ENCODE measurements around the gene COBLL1. TPM values are rescaled to one million over a fixed set of nuclear protein-coding genes. Genes with fewer than 3 reads are reported as not detected.

The COBLL1 gene
- total and polyA plus RNA-seq, 2 of the 4 experiments (the other 2 are of a cell fraction) = 0.79 to 1.1 TPM

- in situ Hi-C loops (cut with MboI; ENCODE audit: low sequenced_read_pairs) (no loop called here), dilution Hi-C loops (cut with HindIII; ENCODE audit: low sequenced_read_pairs, unreplicated experiment) (no loop called here), intact Hi-C loops (cut with micrococcal nuclease) (no loop called here)
- CTCF ChIA-PET = no interaction called here
- Histone ChIP-seq H3K9ac (ENCODE audit: low read depth, low read length) (no peak overlapping the region), H2BK20ac (ENCODE audit: low read depth, low read length) (no peak overlapping the region), H2AK5ac (ENCODE audit: low read depth, low read length) (no peak overlapping the region), H3K79me1 (ENCODE audit: low read depth in 1 of 2, low read length in 2 of 2) (no peaks in the 10 kb centered on the region), H3K4me1 (ENCODE audit: control insufficient read depth, insufficient read depth, low read length) (no peaks in the 10 kb centered on the region), H3K36me3 (ENCODE audit: control insufficient read depth, insufficient read depth, low read length) (no peaks in the 10 kb centered on the region), H3K18ac (ENCODE audit: low read depth, low read length) (no peak overlapping the region), H3K14ac (replicated peaks; ENCODE audit: low read depth, low read length) (no peak overlapping the region), H2AK9ac (replicated peaks; ENCODE audit: low read depth, low read length, poor library complexity) (no peak overlapping the region), H4K91ac (ENCODE audit: insufficient read depth, low read depth, low read length) (no peak overlapping the region), H4K8ac (ENCODE audit: low read depth in 2 of 2, low read length in 2 of 2) (no peak overlapping the region), H3K9me3 (ENCODE audit: control insufficient read depth, insufficient read depth, low read length) (no peaks in the 10 kb centered on the region), H3K27me3 (ENCODE audit: control insufficient read depth, insufficient read depth, low read length) (no peaks in the 10 kb centered on the region), H3K23ac (ENCODE audit: low read depth, low read length) (no peak overlapping the region), H3K56ac (ENCODE audit: extremely low read depth, insufficient read depth, low read length) (no peak overlapping the region), H3K4me2 (ENCODE audit: low read depth, low read length) (no peak overlapping the region), H3K4ac (ENCODE audit: low read depth, low read length) (no peak overlapping the region), H2BK15ac (ENCODE audit: low read depth, low read length) (no peak overlapping the region), H3K9me1 (ENCODE audit: insufficient read depth, low read length) (no peaks in the 10 kb centered on the region), H4K5ac (ENCODE audit: low read depth, low read length) (no peak overlapping the region), H3K4me3 (ENCODE audit: insufficient read depth, low read depth, low read length) (no peak overlapping the region), H2AFZ (replicated peaks; ENCODE audit: low read length, poor library complexity) (no peak overlapping the region), H2BK120ac (ENCODE audit: low read depth, low read length) (no peak overlapping the region), H3K27ac (ENCODE audit: insufficient read depth, low read length) (no peak overlapping the region), H4K20me1 (ENCODE audit: insufficient read depth, low read length) (no peaks in the 10 kb centered on the region), H2BK5ac (ENCODE audit: low read depth, low read length, poor library complexity, severe bottlenecking) (no peak overlapping the region)
- POLR2A ChIA-PET (ENCODE audit: unreplicated experiment) = no interaction called here
- TF ChIP-seq ELK1 (IDR thresholded peaks at IDR 0.05; ENCODE audit: borderline replicate concordance, low read depth, low read length) = no peak
- no peak for TF ChIP-seq CEBPB (IDR thresholded peaks at IDR 0.05; ENCODE audit: low read depth, low read length)
- TF ChIP-seq MXI1 (IDR thresholded peaks at IDR 0.05; ENCODE audit: borderline replicate concordance, low read depth, low read length) = no peak
- TF ChIP-seq FOS (IDR thresholded peaks at IDR 0.05; ENCODE audit: low read depth, low read length) = no peak
- TF ChIP-seq RCOR1 (IDR thresholded peaks at IDR 0.05; ENCODE audit: insufficient replicate concordance, low read length) = no peak
- TF ChIP-seq, protein P1, sequence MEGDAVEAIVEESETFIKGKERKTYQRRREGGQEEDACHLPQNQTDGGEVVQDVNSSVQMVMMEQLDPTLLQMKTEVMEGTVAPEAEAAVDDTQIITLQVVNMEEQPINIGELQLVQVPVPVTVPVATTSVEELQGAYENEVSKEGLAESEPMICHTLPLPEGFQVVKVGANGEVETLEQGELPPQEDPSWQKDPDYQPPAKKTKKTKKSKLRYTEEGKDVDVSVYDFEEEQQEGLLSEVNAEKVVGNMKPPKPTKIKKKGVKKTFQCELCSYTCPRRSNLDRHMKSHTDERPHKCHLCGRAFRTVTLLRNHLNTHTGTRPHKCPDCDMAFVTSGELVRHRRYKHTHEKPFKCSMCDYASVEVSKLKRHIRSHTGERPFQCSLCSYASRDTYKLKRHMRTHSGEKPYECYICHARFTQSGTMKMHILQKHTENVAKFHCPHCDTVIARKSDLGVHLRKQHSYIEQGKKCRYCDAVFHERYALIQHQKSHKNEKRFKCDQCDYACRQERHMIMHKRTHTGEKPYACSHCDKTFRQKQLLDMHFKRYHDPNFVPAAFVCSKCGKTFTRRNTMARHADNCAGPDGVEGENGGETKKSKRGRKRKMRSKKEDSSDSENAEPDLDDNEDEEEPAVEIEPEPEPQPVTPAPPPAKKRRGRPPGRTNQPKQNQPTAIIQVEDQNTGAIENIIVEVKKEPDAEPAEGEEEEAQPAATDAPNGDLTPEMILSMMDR (conservative IDR thresholded peaks at IDR 0.05; ENCODE audit: low read depth, low read length) = no peak
- TF ChIP-seq RAD21 (IDR thresholded peaks at IDR 0.05; ENCODE audit: low read length) = no peak
- no peak for TF ChIP-seq MAFK (IDR thresholded peaks at IDR 0.05; ENCODE audit: low read depth, low read length)
- TF ChIP-seq, protein P2, sequence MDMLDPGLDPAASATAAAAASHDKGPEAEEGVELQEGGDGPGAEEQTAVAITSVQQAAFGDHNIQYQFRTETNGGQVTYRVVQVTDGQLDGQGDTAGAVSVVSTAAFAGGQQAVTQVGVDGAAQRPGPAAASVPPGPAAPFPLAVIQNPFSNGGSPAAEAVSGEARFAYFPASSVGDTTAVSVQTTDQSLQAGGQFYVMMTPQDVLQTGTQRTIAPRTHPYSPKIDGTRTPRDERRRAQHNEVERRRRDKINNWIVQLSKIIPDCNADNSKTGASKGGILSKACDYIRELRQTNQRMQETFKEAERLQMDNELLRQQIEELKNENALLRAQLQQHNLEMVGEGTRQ (IDR thresholded peaks at IDR 0.05; ENCODE audit: low read depth, low read length) = no peak
- TF ChIP-seq POLR2A (IDR thresholded peaks at IDR 0.05; ENCODE audit: low read depth, low read length) = no peak
- TF ChIP-seq BHLHE40 (IDR thresholded peaks at IDR 0.05; ENCODE audit: low read depth, low read length) = no peak
- TF ChIP-seq RFX5 (IDR thresholded peaks at IDR 0.05; ENCODE audit: low read depth, low read length) = no peak
- TF ChIP-seq NFE2L2 (IDR thresholded peaks at IDR 0.05; ENCODE audit: low read depth, low read length) = no peak
- no peak for TF ChIP-seq SMC3 (IDR thresholded peaks at IDR 0.05; ENCODE audit: low read depth, low read length)
- TF ChIP-seq MAZ (IDR thresholded peaks at IDR 0.05; ENCODE audit: borderline replicate concordance, low read depth, low read length) = no peak
- no TSS peak for BruUV-seq (replicated peaks)
- no CpG with 5 or more reads among the region's 1 CpG for WGBS, 2 experiments (ENCODE audit: extremely low coverage in 2 of 2, insufficient read length in 1 of 2)
- ATAC-seq (ENCODE audit: low read depth) (no peak), DNase-seq (no peak)
These were observed 160.6 kb downstream of the COBLL1 start for GRCh38 chr2:164681009-164681408.
